ENCODE data around the gene LRIG2. TPM values are rescaled to one million over a fixed set of nuclear protein-coding genes. Genes with fewer than 3 reads are reported as not detected.
"Not testable (repeated sequence)": the region's sequence is repeated elsewhere in the genome, so short reads cannot be mapped to it uniquely, and the experiment has no call there.

The LRIG2 gene
- total RNA-seq, 1 donor from 2014 or later: 17.9 TPM

- peak overlapping the region; percentile 45 for H3K4me3 Mint-ChIP-seq
- DNase-seq (ENCODE audit: low read depth, low spot score): peak; percentile 68
- TF ChIP-seq, protein P1, sequence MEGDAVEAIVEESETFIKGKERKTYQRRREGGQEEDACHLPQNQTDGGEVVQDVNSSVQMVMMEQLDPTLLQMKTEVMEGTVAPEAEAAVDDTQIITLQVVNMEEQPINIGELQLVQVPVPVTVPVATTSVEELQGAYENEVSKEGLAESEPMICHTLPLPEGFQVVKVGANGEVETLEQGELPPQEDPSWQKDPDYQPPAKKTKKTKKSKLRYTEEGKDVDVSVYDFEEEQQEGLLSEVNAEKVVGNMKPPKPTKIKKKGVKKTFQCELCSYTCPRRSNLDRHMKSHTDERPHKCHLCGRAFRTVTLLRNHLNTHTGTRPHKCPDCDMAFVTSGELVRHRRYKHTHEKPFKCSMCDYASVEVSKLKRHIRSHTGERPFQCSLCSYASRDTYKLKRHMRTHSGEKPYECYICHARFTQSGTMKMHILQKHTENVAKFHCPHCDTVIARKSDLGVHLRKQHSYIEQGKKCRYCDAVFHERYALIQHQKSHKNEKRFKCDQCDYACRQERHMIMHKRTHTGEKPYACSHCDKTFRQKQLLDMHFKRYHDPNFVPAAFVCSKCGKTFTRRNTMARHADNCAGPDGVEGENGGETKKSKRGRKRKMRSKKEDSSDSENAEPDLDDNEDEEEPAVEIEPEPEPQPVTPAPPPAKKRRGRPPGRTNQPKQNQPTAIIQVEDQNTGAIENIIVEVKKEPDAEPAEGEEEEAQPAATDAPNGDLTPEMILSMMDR (conservative IDR thresholded peaks at IDR 0.05): peak; percentile 61
- H3K27me3 Mint-ChIP-seq (ENCODE audit: low read depth): no peaks in the 10 kb centered on the region
- peak overlapping the region; percentile 96 for H3K27ac Mint-ChIP-seq (ENCODE audit: unreplicated experiment)
- no peaks in the 10 kb centered on the region for H3K36me3 Mint-ChIP-seq (ENCODE audit: low read depth)
- H3K4me1 Mint-ChIP-seq: peaks cover 29% of the 10 kb centered on the region
- peaks cover 2% of the 10 kb centered on the region for H3K9me3 Mint-ChIP-seq
These were observed 30.5 kb upstream of the LRIG2 start for GRCh38 chr1:113042285-113043143.

DNA sequence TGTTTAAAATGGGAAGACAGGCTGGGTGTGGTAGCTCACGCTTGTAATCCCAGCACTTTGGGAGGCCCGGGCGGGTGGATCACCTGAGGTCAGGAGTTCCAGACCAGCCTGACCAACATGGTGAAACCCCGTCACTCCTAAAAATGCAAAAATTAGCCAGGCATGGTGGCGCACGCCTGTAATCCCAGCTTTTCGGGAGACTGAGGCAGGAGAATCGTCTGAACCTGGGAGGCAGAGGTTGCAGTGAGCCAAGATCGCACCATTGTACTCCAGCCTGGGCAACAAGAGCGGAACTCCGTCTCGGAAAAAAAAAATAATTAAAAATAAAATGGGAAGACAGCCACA lies 29.9 kb upstream of the LRIG2 start:
- H3K27me3 Mint-ChIP-seq (ENCODE audit: low read depth); H3K36me3 Mint-ChIP-seq (ENCODE audit: low read depth); DNase-seq (ENCODE audit: low read depth, low spot score); H3K9me3 Mint-ChIP-seq; H3K27ac Mint-ChIP-seq (ENCODE audit: unreplicated experiment); H3K4me3 Mint-ChIP-seq: not testable (repeated sequence)
- peaks cover 29% of the 10 kb centered on the region for H3K4me1 Mint-ChIP-seq

GRCh38 chr1:113046569-113046968 lies 26.4 kb upstream of the LRIG2 start:
- Mint-ChIP-seq H3K4me3 (no peak overlapping the region), H3K9me3 (peaks cover 2% of the 10 kb centered on the region), H3K4me1 (peaks cover 22% of the 10 kb centered on the region), H3K36me3 (ENCODE audit: low read depth) (no peaks in the 10 kb centered on the region), H3K27me3 (ENCODE audit: low read depth) (no peaks in the 10 kb centered on the region), H3K27ac (ENCODE audit: unreplicated experiment) (no peak overlapping the region)
- no peak for DNase-seq (ENCODE audit: low read depth, low spot score)
- TF ChIP-seq, protein P1 (conservative IDR thresholded peaks at IDR 0.05): no peak

GRCh38 chr1:113048064-113048463 lies 24.9 kb upstream of the LRIG2 start:
- Mint-ChIP-seq H3K36me3 (ENCODE audit: low read depth) (no peaks in the 10 kb centered on the region), H3K4me1 (peaks cover 8% of the 10 kb centered on the region), H3K4me3 (no peak overlapping the region), H3K27me3 (ENCODE audit: low read depth) (no peaks in the 10 kb centered on the region), H3K9me3 (no peaks in the 10 kb centered on the region), H3K27ac (ENCODE audit: unreplicated experiment) (no peak overlapping the region)
- TF ChIP-seq, protein P1 (conservative IDR thresholded peaks at IDR 0.05): no peak
- no peak for DNase-seq (ENCODE audit: low read depth, low spot score)

DNA sequence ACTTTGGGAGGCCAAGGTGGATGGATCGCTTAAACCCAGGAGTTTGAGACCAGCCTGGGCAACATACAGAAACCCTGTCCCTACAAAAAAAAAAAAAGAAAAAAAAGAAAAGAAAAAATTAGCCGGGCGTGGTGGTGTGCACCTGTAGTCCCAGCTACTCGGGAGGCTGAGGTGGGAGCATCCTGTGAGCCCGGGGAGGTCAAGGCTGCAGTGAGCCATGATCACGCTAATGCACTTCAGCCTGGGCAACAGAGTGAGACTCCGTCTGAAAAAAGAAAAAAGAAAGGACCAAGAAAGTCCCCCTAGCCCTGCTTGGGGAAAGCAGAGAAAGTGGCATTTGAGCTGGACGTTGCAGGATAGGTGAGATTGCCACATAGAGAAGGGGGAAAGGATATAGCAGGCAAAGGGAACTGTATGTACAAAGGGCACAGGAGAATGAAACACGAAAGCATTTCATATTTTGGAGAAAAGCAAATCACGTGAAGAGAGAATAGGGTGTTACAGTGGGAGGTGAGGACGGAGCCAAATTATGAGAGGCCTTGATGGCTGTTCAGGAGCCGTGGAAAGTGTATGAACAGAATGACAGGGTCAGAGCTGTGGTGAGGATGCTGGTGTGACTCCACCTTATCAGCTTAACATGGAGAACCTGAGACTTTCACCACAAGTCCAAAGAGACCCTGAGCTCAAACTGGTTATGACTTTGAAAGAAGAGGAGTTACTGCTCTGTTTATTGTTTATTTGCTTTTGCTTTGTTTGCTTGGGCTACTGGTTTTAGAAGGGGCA lies 19.5 kb upstream of the LRIG2 start:
- TF ChIP-seq, protein P1 (conservative IDR thresholded peaks at IDR 0.05): no peak
- no peaks in the 10 kb centered on the region for H3K9me3 Mint-ChIP-seq
- H3K4me1 Mint-ChIP-seq: peaks cover 22% of the 10 kb centered on the region
- no peak overlapping the region for H3K27ac Mint-ChIP-seq (ENCODE audit: unreplicated experiment)
- H3K27me3 Mint-ChIP-seq (ENCODE audit: low read depth): no peaks in the 10 kb centered on the region
- H3K4me3 Mint-ChIP-seq: no peak overlapping the region
- H3K36me3 Mint-ChIP-seq (ENCODE audit: low read depth): no peaks in the 10 kb centered on the region
- DNase-seq (ENCODE audit: low read depth, low spot score): no peak

DNA sequence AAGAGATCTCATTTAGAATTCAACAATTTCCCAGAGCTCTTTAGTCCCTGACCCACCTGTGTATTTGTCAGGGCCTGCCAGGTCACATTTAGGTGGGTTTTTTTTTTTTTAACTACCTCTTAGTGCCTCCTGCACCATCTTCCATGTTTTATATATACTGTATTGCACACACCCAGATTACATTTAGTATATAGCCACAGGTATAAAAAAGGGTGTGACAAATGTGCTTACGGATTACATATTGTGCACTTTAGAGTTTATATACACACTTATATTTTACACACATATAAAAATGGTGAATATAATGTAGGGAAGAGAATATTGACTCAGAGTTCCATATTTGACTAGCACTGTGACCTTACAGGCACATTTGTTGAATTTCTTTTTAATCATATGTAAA lies 17.4 kb upstream of the LRIG2 start:
- no peak overlapping the region for H3K27ac Mint-ChIP-seq (ENCODE audit: unreplicated experiment)
- no peak overlapping the region for H3K4me3 Mint-ChIP-seq
- no peaks in the 10 kb centered on the region for H3K27me3 Mint-ChIP-seq (ENCODE audit: low read depth)
- H3K9me3 Mint-ChIP-seq: no peaks in the 10 kb centered on the region
- no peaks in the 10 kb centered on the region for H3K36me3 Mint-ChIP-seq (ENCODE audit: low read depth)
- DNase-seq (ENCODE audit: low read depth, low spot score): no peak
- peaks cover 35% of the 10 kb centered on the region for H3K4me1 Mint-ChIP-seq
- TF ChIP-seq, protein P1 (conservative IDR thresholded peaks at IDR 0.05): no peak
